Subcutaneous abdominal adipose tissue (tissue), 5 donors: ENCODE results near the gene HILPDA.
A peak's percentile ranks its signal among the peaks of the same experiment; 100 is the strongest.

Source experiments
- H3K27ac ChIP-seq: one replicate; pipeline ENCODE4 v1.7.0; 2013; ENCODE audit warnings: low read depth, mild to moderate bottlenecking, inconsistent platforms, low read length, moderate library complexity
- H3K27me3 ChIP-seq, 5 donors: one replicate each; pipeline ENCODE4 v1.7.0; 2013; ENCODE audit warnings: low read length in 5 of 5, inconsistent platforms in 1 of 5; ENCODE audit not compliant: control insufficient read depth in 5 of 5, insufficient read depth in 4 of 5
- H3K36me3 ChIP-seq, 5 donors: one replicate each; pipeline ENCODE4 v1.7.0; 2013; ENCODE audit warnings: low read length in 5 of 5; ENCODE audit not compliant: control insufficient read depth in 5 of 5, insufficient read depth in 5 of 5
- H3K4me1 ChIP-seq, 5 donors: one replicate each; pipeline ENCODE4 v1.7.0; 2013; ENCODE audit warnings: low read length in 5 of 5, mild to moderate bottlenecking in 3 of 5, moderate library complexity in 1 of 5; ENCODE audit not compliant: control insufficient read depth in 5 of 5, insufficient read depth in 5 of 5
- H3K4me3 ChIP-seq, 5 donors: one replicate each; pipeline ENCODE4 v1.7.0; 2013; ENCODE audit warnings: low read length in 5 of 5, low read depth in 1 of 5
- H3K9ac ChIP-seq, 5 donors: one replicate each; pipeline ENCODE4 v1.7.0; 2013; ENCODE audit warnings: low read length in 5 of 5, mild to moderate bottlenecking in 4 of 5, moderate library complexity in 3 of 5
- H3K9me3 ChIP-seq, 5 donors: one replicate each; pipeline ENCODE4 v1.7.0; 2013; ENCODE audit warnings: low read length in 5 of 5; ENCODE audit not compliant: control insufficient read depth in 5 of 5
- donor health status: healthy.
- donor health status: healthy.
- donor health status: healthy.
- donor health status: healthy.
- donor health status: healthy.

The HILPDA gene

GRCh38 chr7:128431221-128431620 lies 24.5 kb upstream of the HILPDA start:
- Histone ChIP-seq H3K9ac (peak overlapping the region in 1 of 5 donors; percentile 36), H3K27me3 (no peaks in the 10 kb centered on the region), H3K4me3 (no peak overlapping the region), H3K9me3 (no peaks in the 10 kb centered on the region), H3K27ac (no peak overlapping the region), H3K4me1 (peaks cover 4 to 21% (median 18%) of the 10 kb centered on the region in 5 donors), H3K36me3 (no peaks in the 10 kb centered on the region)

DNA sequence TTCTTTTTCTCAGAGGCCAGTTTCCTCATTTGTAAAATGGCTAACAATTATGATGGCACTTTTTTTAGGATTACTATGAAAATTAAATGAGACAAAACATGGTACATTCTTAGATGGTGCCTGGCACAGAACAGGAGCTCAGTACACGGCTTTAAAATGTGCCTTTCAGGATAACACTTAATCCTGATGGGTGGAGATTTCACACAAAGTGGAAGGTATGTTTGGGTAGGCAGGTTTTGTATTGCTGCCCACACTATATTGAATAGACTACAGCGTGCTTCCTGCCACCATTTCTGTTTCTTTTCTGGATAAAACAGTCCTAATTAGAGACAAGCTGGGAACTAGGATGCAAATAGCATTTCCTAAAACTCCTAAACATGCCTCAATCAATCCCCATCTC lies 23.9 kb upstream of the HILPDA start:
- H3K27ac ChIP-seq = no peak overlapping the region
- H3K9ac ChIP-seq = peak overlapping the region in 1 of 5 donors; percentile 36
- no peaks in the 10 kb centered on the region for H3K36me3 ChIP-seq
- H3K4me1 ChIP-seq = peaks cover 4 to 21% (median 18%) of the 10 kb centered on the region in 5 donors
- H3K4me3 ChIP-seq = no peak overlapping the region
- no peaks in the 10 kb centered on the region for H3K9me3 ChIP-seq
- no peaks in the 10 kb centered on the region for H3K27me3 ChIP-seq

GRCh38 chr7:128434413-128435326 lies 21.0 kb upstream of the HILPDA start:
- Histone ChIP-seq H3K4me1 (peaks cover 8 to 33% (median 30%) of the 10 kb centered on the region in 5 donors), H3K9ac (no peak overlapping the region), H3K27me3 (no peaks in the 10 kb centered on the region)

GRCh38 chr7:128435327-128435686 lies 20.4 kb upstream of the HILPDA start:
- no peak overlapping the region for H3K9ac ChIP-seq
- H3K27ac ChIP-seq = no peak overlapping the region
- no peak overlapping the region for H3K4me3 ChIP-seq

More at GRCh38 chr7:128434413-128435326, 21.0 kb upstream of the HILPDA start:
- Histone ChIP-seq H3K9me3 (no peaks in the 10 kb centered on the region), H3K4me3 (no peak overlapping the region), H3K27ac (no peak overlapping the region), H3K36me3 (no peaks in the 10 kb centered on the region)

DNA sequence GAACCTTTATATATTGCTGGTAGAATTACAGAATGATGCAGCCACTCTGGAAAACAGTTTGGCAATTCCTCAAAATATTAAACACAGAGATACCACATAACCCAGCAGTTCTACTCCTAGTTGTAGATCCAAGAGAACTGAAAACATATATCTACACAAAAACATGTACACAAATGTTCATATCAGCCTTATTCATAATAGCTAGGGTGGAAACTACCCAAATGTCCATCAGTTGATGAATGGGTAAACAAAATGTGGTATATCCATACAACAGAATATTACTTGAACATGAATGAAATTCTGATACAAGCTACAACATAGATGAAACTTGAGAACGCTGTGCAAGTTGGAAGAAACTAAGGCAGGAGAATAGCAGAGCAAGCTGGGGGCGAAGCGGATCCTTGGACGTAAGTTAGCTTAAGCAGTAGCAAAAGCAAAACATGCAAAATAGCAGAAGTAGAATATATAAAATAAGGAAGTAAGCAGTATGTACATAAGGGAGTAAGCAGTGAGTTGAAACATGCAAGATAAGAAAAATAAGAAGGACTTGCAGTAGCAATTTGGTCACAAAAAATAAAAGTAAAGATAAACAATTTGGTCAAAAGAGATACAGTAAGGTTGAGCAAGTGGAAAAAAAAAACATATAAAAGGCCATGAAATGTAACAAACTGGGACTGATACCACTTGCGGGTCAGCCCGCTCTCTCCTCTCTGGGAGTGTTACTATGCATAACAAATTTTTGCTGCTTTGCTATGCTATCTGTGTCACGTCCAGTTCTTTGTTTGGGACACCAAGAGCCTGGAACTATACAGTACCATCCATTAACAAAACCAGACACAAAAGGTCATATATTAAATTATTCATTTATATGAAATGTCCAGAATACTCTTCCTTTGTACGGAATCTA lies 18.0 kb upstream of the HILPDA start:
- no peak overlapping the region for H3K9ac ChIP-seq
- peaks cover 4 to 19% (median 15%) of the 10 kb centered on the region in 5 donors for H3K4me1 ChIP-seq
- no peaks in the 10 kb centered on the region for H3K27me3 ChIP-seq
- H3K27ac ChIP-seq = peak overlapping the region; percentile 61
- no peak overlapping the region for H3K4me3 ChIP-seq
- no peaks in the 10 kb centered on the region for H3K9me3 ChIP-seq
- H3K36me3 ChIP-seq = no peaks in the 10 kb centered on the region

More at GRCh38 chr7:128435327-128435686, 20.4 kb upstream of the HILPDA start:
- Histone ChIP-seq H3K27me3 (no peaks in the 10 kb centered on the region), H3K36me3 (no peaks in the 10 kb centered on the region), H3K4me1 (peaks cover 8 to 33% (median 30%) of the 10 kb centered on the region in 5 donors), H3K9me3 (no peaks in the 10 kb centered on the region)

GRCh38 chr7:128442356-128442755 lies 13.3 kb upstream of the HILPDA start:
- Histone ChIP-seq H3K9ac (no peak overlapping the region), H3K27me3 (no peaks in the 10 kb centered on the region), H3K27ac (no peak overlapping the region), H3K36me3 (no peaks in the 10 kb centered on the region), H3K4me3 (no peak overlapping the region), H3K4me1 (peaks cover 2 to 42% (median 36%) of the 10 kb centered on the region in 5 donors), H3K9me3 (no peaks in the 10 kb centered on the region)

DNA sequence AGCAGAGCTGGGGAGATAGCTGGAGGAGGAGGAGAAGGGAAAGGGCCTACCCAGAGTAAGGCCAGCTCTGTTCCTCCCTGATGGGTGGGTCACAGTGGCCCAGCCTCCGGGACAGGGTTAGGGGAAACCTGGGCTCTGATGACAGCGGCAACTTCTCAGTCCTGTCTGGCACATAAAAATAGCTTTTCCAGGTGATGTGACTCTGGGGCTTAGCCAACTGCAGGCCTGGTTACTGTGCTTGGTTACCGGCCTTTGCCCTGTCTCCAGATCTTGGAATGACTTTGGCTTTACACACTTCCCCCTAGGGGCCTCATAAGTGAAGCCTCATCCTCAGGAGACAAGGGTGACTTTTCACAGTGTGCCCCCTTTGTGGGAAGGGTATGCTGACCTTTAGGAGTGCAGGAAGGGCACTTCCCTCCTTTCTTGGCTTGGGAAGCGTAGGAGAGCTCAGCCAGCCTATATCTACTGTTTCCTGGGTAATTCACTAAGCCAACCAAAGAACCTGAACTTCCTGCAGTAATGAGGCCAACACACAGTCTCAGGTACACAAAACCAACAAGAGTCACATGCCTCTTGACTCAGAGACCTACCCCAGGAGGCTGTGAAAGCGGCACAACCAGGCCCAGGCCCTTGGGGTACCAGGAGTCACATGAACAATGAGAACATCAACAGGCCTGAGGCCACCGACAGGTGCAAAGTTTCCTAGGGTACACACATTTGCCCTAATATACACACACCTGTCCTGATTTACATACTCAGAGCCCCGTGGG lies 11.7 kb upstream of the HILPDA start:
- Histone ChIP-seq H3K9ac (no peak overlapping the region), H3K4me3 (no peak overlapping the region)

GRCh38 chr7:128446306-128446705 lies 9.4 kb upstream of the HILPDA start:
- peak overlapping the region in 3 of 5 donors; percentile 14 to 61 (median 55) for H3K9ac ChIP-seq
- peak overlapping the region; percentile 99 for H3K27ac ChIP-seq
- H3K9me3 ChIP-seq = no peaks in the 10 kb centered on the region
- no peaks in the 10 kb centered on the region for H3K36me3 ChIP-seq
- no peak overlapping the region for H3K4me3 ChIP-seq
- peaks cover 0 to 48% (median 34%) of the 10 kb centered on the region in 5 donors for H3K4me1 ChIP-seq
- no peaks in the 10 kb centered on the region for H3K27me3 ChIP-seq

More for the DNA sequence above, 11.7 kb upstream of the HILPDA start:
- Histone ChIP-seq H3K9me3 (no peaks in the 10 kb centered on the region), H3K27ac (peak overlapping the region; percentile 0), H3K4me1 (peaks cover 0 to 43% (median 35%) of the 10 kb centered on the region in 5 donors), H3K27me3 (no peaks in the 10 kb centered on the region), H3K36me3 (no peaks in the 10 kb centered on the region)

DNA sequence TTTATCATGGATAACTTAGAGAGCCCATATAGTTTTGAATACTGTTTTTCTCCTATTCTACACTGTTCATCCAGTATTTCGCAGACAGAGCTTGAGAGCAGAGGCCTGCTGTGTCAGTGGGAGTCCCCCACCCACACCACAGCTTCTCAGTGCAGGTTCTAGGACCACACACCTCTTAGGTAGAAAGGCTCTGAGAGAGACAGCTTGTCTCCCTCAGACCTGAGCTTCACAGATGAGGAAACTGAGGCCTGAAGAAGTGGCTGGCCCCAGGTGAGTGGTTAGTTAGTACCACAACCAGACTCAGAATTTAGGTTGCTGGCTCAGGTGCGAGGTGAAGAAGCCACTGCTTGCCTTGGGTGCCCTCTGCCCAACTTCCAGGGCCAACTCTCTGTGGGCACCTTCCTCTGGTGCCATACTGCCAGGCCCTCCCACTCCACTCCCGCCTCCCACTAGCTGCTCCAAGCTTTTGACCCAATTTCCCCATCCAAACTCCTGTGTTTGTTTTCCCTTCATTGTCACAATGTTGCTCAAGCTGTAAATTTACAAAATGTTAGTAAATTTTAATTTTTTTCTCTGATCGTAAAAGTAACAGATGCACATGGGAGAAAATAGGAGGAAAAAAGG lies 7.6 kb upstream of the HILPDA start:
- Histone ChIP-seq H3K4me1 (peaks cover 0 to 56% (median 37%) of the 10 kb centered on the region in 5 donors), H3K9ac (peak overlapping the region in 4 of 5 donors; percentile 9 to 88 (median 66)), H3K4me3 (no peak overlapping the region), H3K36me3 (no peaks in the 10 kb centered on the region), H3K9me3 (no peaks in the 10 kb centered on the region), H3K27me3 (no peaks in the 10 kb centered on the region), H3K27ac (peak overlapping the region; percentile 99)
